GM12878 (cell line): Measurements from ENCODE around the gene GUCY1A1. TPM values are rescaled to one million over a fixed set of nuclear protein-coding genes. Genes with fewer than 3 reads are reported as not detected.
A peak's percentile ranks its signal among the peaks of the same experiment; 100 is the strongest.

Source experiments
- CTCF ChIP-seq, 3 experiments: IDR thresholded peaks in 2 of 3; conservative IDR thresholded peaks in 1 of 3; 2 replicates each; pipeline ENCODE4 v1.5.1; 2011; ENCODE audit warnings: low read depth in 3 of 3, low read length in 3 of 3, mild to moderate bottlenecking in 3 of 3, control low read depth in 2 of 3, moderate library complexity in 2 of 3, inconsistent platforms in 1 of 3, mixed read lengths in 1 of 3; ENCODE audit not compliant: control insufficient read depth in 2 of 3, insufficient read depth in 1 of 3; ENCODE audit errors: extremely low read depth in 1 of 3
- E2F8 ChIP-seq: fragments of 450-650 bp; IDR thresholded peaks from 2 replicates; pipeline ENCODE4 v1.6.1; 2018; ENCODE audit warnings: mild to moderate bottlenecking, low read depth, moderate library complexity; ENCODE audit not compliant: partially characterized antibody
- E4F1 ChIP-seq: fragments of 450-650 bp; IDR thresholded peaks from 2 replicates; pipeline ENCODE4 v1.6.1; 2018; ENCODE audit warnings: borderline replicate concordance, mild to moderate bottlenecking; ENCODE audit not compliant: partially characterized antibody
- EP300 ChIP-seq, 2 experiments: fragments of 150-350 bp in 1 of 2; IDR thresholded peaks; 2 replicates each; pipeline ENCODE4 v1.6.1; 2011 to 2012; ENCODE audit warnings: low read depth in 2 of 2, low read length in 2 of 2, borderline replicate concordance in 1 of 2, improper control_type of control experiment in 1 of 2, inconsistent platforms in 1 of 2; ENCODE audit not compliant: control insufficient read depth in 1 of 2
- FOXM1 ChIP-seq: IDR thresholded peaks from 2 replicates; pipeline ENCODE4 v1.6.1; 2012; ENCODE audit warnings: low read depth, mild to moderate bottlenecking, inconsistent platforms, low read length, moderate library complexity
- GATAD2B ChIP-seq: fragments of 450-650 bp; conservative IDR thresholded peaks from 2 replicates; pipeline ENCODE4 v1.6.1; 2017; ENCODE audit warnings: low read depth, mild to moderate bottlenecking, moderate library complexity
- HDGF ChIP-seq: fragments of 450-650 bp; IDR thresholded peaks from 2 replicates; pipeline ENCODE4 v1.6.1; 2016; ENCODE audit warnings: antibody characterized with exemption
- IRF3 ChIP-seq: fragments of 450-650 bp; IDR thresholded peaks from 2 replicates; pipeline ENCODE4 v1.6.1; 2014; ENCODE audit warnings: mild to moderate bottlenecking
- IRF4 ChIP-seq: IDR thresholded peaks from 2 replicates; pipeline ENCODE4 v1.6.1; 2011; ENCODE audit warnings: low read depth, low read length
- JUND ChIP-seq: IDR thresholded peaks from 2 replicates; pipeline ENCODE4 v1.6.1; 2012; ENCODE audit warnings: low read depth, mild to moderate bottlenecking, low read length, improper control_type of control experiment, moderate library complexity
- KAT2A ChIP-seq: conservative IDR thresholded peaks from 2 replicates; pipeline ENCODE4 v1.6.1; 2011; ENCODE audit warnings: low read depth, low read length; ENCODE audit not compliant: control insufficient read depth
- NFYA ChIP-seq: IDR thresholded peaks from 2 replicates; pipeline ENCODE4 v1.6.1; 2011; ENCODE audit warnings: low read depth, mild to moderate bottlenecking, low read length, improper control_type of control experiment, borderline replicate concordance
- NR2F1 ChIP-seq: fragments of 450-650 bp; conservative IDR thresholded peaks from 2 replicates; pipeline ENCODE4 v1.6.1; 2017; ENCODE audit warnings: mild to moderate bottlenecking
- RAD51 ChIP-seq: fragments of 450-650 bp; IDR thresholded peaks from 2 replicates; pipeline ENCODE4 v1.6.1; 2016; ENCODE audit warnings: moderate library complexity, mild to moderate bottlenecking, inconsistent platforms
- RCOR1 ChIP-seq: conservative IDR thresholded peaks from 2 replicates; pipeline ENCODE4 v1.6.1; 2012; ENCODE audit warnings: low read depth, low read length, improper control_type of control experiment
- RFX5 ChIP-seq: IDR thresholded peaks from 2 replicates; pipeline ENCODE4 v1.6.1; 2011; ENCODE audit warnings: low read depth, low read length, improper control_type of control experiment
- SMAD5 ChIP-seq: IDR thresholded peaks from 2 replicates; pipeline ENCODE4 v1.6.1; 2016; ENCODE audit warnings: antibody characterized with exemption, low read depth
- TBL1XR1 ChIP-seq: IDR thresholded peaks from 2 replicates; pipeline ENCODE4 v1.6.1; 2012; ENCODE audit warnings: low read depth, low read length, improper control_type of control experiment
- ZNF274 ChIP-seq: IDR thresholded peaks from one replicate; pipeline ENCODE4 v1.8.0; 2011; ENCODE audit not compliant: insufficient read length, insufficient read depth
- polyA plus RNA-seq, 11 experiments: library from polyadenylated mRNA; depleted of rRNA in 4 of 11; unstranded in 6 of 11; stranded (reverse) in 5 of 11; fragments of >200 nt; fragmentation: Nextera tagmentation in 4 of 11; fragmentation: Illumina TruSeq in 1 of 11; extraction: Ambion mirVana in 4 of 11; extraction: Trizol in 1 of 11; gene quantifications; 1 replicate in 1 of 11; 2 replicates in 10 of 11; pipeline versions ENCODE4 v1.2.1 to v1.2.3, GENCODE V29; 2011 to 2016; ENCODE audit warnings: inconsistent platforms in 2 of 11, missing spikeins in 2 of 11, low read depth in 1 of 11
- total RNA-seq, 4 experiments: library from RNA; depleted of rRNA in 3 of 4; stranded (reverse); fragments of >200 nt in 3 of 4; fragmentation: Illumina TruSeq in 1 of 4; extraction: Trizol in 1 of 4; gene quantifications; 2 replicates each; pipeline versions ENCODE4 v1.2.1 to v1.2.3, GENCODE V29; 2013 to 2021

The GUCY1A1 gene
- total and polyA plus RNA-seq, 10 of the 15 experiments (the other 5 are each of a cell fraction or from before 2014, with no cell fraction given): 0.44 to 22.6 (median 0.55) TPM

- TF ChIP-seq RAD51 (peak; percentile 85), GATAD2B (peak; percentile 100), RFX5 (no peak), ZNF274 (no peak), SMAD5 (no peak), TBL1XR1 (no peak), KAT2A (no peak), E4F1 (no peak), HDGF (peak; percentile 19; the same call in 1 of the 2 replicates), FOXM1 (no peak), RCOR1 (no peak; the same call in 1 of the 2 replicates), IRF4 (no peak), NR2F1 (peak; percentile 60; the same call in 1 of the 2 replicates), JUND (no peak), NFYA (no peak), EP300 (IDR thresholded peaks at IDR 0.05; ENCODE audit: borderline replicate concordance in 1 of 2, control insufficient read depth in 1 of 2, low read depth in 2 of 2, low read length in 2 of 2) (no peak), E2F8 (no peak), CTCF (IDR thresholded peaks at IDR 0.05 in 2 of 3, conservative IDR thresholded peaks at IDR 0.05 in 1 of 3; ENCODE audit: control insufficient read depth in 2 of 3, extremely low read depth in 1 of 3, insufficient read depth in 1 of 3, low read depth in 3 of 3, low read length in 3 of 3) (no peak), IRF3 (no peak)
Observed at GRCh38 chr4:155667568-155668511, 1.2 kb downstream of the GUCY1A1 start (continued).
